Gastroesophageal sphincter (tissue), 3 donors: ENCODE measurements around the gene COLEC11.

ENCODE experiments used
- EP300 ChIP-seq: sonication (generic); formaldehyde crosslinking; IDR thresholded peaks from one replicate; pipeline ENCODE4 v1.6.1; 2017; ENCODE audit warnings: antibody characterized with exemption, mild to moderate bottlenecking
- POLR2A ChIP-seq, 2 donors: fragments of 450-650 bp; IDR thresholded peaks; one replicate each; pipeline ENCODE4 v1.6.1; 2017; ENCODE audit warnings: antibody characterized with exemption in 2 of 2, mild to moderate bottlenecking in 2 of 2, moderate library complexity in 1 of 2
- TF ChIP-seq, protein P1 (sequence below), 4 experiments: fragments of 200-600 bp in 2 of 4; fragments of 450-650 bp in 2 of 4; sonication (generic) in 1 of 4; IDR thresholded peaks; one replicate each; pipeline ENCODE4 v1.5.1; 2017 to 2019; ENCODE audit warnings: antibody characterized with exemption in 4 of 4, mild to moderate bottlenecking in 2 of 4, moderate library complexity in 2 of 4

DNA sequence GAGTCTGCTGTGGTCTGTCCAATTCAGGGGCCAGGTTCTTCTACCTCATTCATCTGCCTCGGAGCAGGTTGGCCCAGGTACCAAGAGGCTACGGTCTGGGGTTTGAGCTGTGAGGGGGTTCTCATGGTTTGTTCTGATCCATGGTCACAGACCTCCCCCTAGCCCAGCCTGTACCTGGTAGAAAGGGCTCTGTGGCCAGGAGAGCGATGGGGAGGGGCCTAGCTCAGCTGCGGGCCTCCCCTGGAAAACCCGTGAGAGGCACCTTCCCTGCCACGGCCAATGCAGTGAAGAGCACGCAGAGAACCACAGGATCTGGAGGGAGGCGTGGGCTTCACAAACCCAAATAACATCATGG lies 43.5 kb downstream of the COLEC11 start:
- TF ChIP-seq, protein P1, sequence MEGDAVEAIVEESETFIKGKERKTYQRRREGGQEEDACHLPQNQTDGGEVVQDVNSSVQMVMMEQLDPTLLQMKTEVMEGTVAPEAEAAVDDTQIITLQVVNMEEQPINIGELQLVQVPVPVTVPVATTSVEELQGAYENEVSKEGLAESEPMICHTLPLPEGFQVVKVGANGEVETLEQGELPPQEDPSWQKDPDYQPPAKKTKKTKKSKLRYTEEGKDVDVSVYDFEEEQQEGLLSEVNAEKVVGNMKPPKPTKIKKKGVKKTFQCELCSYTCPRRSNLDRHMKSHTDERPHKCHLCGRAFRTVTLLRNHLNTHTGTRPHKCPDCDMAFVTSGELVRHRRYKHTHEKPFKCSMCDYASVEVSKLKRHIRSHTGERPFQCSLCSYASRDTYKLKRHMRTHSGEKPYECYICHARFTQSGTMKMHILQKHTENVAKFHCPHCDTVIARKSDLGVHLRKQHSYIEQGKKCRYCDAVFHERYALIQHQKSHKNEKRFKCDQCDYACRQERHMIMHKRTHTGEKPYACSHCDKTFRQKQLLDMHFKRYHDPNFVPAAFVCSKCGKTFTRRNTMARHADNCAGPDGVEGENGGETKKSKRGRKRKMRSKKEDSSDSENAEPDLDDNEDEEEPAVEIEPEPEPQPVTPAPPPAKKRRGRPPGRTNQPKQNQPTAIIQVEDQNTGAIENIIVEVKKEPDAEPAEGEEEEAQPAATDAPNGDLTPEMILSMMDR (IDR thresholded peaks at IDR 0.05): no peak
- TF ChIP-seq POLR2A (IDR thresholded peaks at IDR 0.05) (no peak), EP300 (no peak)
